H1 (cell line): ENCODE results near the gene RPE. TPM values are rescaled to one million over a fixed set of nuclear protein-coding genes. Genes with fewer than 3 reads are reported as not detected.

Experiments used
- BRCA1 ChIP-seq: IDR thresholded peaks from 2 replicates; pipeline ENCODE4 v1.6.1; 2012; ENCODE audit warnings: low read depth, low read length, improper control_type of control experiment
- polyA plus RNA-seq, 7 experiments: library from polyadenylated mRNA; depleted of rRNA in 3 of 7; stranded (reverse) in 5 of 7; unstranded in 2 of 7; fragments of >200 nt in 5 of 7; fragments of 200-250 nt in 2 of 7; gene quantifications; 1 replicate in 5 of 7; 2 replicates in 1 of 7; 4 replicates in 1 of 7; pipeline versions ENCODE4 v1.2.1 to v1.2.3, GENCODE V29; 2011 to 2013; ENCODE audit warnings: missing spikeins in 2 of 7, mixed read lengths in 2 of 7
- total RNA-seq: library from RNA; stranded (reverse); fragmentation: NEBNext Ultra II Directional; extraction: Animal tissue kit (Norgen Biotek cat#: 25700); gene quantifications from 2 replicates; pipeline ENCODE4 v1.2.1, GENCODE V29; 2021

The RPE gene
- total and polyA plus RNA-seq, 2 of the 8 experiments (the other 6 are each of a cell fraction or from before 2014, with no cell fraction given), result 77.8 to 102 TPM

DNA sequence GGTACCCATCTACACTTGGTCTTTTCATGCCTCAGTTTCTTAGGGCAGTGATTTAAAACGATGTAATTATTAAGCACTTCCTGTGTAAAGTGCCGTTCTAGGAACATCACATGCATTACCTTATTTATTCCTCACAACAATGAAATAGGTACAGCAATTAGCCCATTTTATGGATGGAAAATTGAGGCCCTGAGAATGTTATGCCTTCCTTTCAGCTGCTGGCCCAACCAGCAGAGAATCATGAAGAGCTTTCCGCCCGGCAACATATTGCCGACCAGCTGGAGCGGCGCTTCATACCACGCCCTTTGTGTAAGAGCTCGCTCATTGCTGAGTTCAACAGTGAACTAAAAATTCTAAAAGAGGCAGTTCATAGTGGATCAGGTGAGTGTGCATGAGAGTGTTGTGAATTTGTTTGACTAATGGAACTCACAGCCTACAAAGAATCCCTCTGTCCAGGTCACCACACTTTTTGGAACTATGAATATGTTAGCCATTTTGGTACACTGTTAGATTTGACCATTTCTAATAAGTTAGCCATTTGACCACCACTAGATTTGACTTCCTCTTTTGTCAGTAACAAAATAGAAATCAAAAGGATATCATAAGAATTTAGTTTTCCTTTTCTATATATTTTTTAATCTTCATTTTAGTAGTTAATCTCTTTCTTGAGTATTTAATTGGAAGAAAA lies 25.6 kb upstream of the RPE start (continued):
- no peak for TF ChIP-seq BRCA1
